Kidney glomerular epithelial cell (primary cell): ENCODE results near the gene GPRIN3.
A peak's percentile ranks its signal among the peaks of the same experiment; 100 is the strongest.
"Not testable (repeated sequence)": the region's sequence is repeated elsewhere in the genome, so short reads cannot be mapped to it uniquely, and the experiment has no call there.

Experiments
- DNase-seq: peaks from one replicate; lab custom pipeline; 2025; lab: John Stamatoyannopoulos, UW

Gene GPRIN3

DNA sequence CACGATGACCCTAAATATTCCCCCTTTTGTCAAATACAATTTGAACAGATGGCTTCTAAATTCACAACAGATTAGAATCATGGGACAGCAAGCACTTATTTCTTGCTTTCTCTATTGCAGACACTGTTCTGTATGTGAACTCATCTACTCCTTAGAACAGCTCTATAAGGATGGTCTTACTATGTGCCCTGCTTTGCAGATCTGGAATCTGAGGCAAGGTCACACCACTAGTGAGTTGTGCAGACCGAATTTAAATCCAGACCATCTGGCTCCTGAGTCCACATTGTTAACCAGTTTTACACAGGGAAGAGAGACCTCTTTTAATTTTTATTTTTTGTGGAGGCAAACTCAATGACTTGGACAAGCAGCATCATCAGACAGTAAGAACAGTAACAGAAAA, 50.2 kb downstream of the GPRIN3 start:
- no peak for DNase-seq

DNA sequence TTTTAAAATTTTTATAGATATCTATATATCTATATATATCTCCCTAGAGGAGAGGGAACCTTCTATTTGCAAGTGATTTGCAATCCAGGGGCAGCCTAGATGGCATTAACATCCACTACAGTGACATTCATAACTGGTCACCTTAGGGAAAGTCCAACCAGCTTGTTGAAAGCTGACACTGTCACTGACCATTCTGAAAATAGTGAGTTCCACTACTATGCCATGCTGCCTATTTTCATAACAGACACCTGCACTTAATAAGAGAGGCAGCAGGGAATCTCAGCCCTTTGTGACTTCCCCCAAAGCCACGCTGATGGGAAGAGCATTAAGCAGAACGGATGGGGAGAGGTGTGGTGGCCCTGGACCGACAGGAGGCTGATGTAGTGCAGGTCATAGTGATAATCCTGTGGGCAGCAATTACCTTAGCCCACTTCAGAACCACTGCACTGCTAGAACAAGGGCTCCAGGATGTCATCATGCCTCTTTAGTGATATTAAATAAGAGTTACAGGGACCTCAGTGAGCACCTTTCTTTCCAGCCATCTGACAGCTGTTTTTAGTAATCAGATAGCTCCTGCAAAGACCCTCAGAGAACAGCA, 51.3 kb downstream of the GPRIN3 start:
- no peak for DNase-seq

GRCh38 chr4:89254847-89255246, 52.8 kb downstream of the GPRIN3 start:
- peak; percentile 10 for DNase-seq

GRCh38 chr4:89254347-89254746, 53.3 kb downstream of the GPRIN3 start:
- not testable (repeated sequence) for DNase-seq

DNA sequence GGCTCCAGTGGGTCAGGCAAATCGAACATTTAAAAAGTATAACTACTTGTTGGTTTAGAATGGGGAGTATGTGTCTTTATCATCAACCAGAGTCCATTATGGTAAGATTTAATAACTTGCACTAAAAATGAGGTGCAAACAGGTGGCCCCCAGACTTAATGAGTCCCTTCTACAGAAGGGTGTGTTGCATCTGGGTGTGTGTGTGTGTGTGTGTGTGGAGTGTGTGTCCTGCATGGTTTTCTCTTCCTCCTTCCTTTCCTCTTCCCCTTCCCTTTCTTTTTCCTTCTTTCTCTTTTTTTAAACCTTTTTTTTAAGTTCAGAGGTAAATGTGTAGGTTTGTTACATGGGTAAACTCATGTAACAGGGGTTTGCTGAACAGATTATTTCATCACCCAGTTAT, 53.7 kb downstream of the GPRIN3 start:
- DNase-seq: no peak

DNA sequence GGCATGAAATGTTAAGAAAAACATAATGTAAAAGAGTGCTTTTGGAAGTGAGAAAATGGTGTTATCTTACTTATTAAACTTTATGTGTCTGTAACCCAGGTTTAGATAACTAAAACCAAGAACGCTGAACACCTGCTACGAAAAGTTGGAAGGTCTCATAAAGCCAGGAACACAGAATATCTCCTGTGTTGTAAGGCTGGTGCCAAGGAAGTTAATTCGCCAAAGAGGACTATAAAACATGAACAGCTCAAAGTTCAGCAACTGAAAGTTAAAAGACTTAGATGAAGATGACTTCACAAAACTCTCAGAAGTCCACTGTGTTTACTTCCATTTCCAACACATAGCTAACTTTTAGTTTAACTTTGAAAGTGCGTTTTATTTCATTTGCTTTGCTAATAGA, 54.3 kb downstream of the GPRIN3 start:
- no peak for DNase-seq

DNA sequence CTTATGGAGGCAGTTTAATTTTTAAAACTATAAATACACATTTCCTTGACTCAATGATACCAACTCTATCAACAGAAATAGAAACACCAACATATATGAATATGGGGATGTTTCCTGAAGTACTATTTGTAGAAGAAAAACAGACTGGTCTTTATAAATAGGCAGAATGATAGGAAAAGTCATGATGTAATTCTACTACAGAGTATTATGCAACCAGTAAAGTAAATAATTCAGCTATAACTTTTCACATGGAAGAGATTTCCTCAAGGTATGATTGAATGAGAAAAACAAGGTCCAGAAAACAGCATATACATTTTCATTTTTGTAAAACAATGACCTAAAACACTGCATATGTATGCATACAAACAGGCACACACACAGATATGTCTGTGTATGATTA, 56.2 kb downstream of the GPRIN3 start:
- no peak for DNase-seq

- no peak for DNase-seq
Observed at GRCh38 chr4:89249716-89250361, 57.8 kb downstream of the GPRIN3 start.

DNA sequence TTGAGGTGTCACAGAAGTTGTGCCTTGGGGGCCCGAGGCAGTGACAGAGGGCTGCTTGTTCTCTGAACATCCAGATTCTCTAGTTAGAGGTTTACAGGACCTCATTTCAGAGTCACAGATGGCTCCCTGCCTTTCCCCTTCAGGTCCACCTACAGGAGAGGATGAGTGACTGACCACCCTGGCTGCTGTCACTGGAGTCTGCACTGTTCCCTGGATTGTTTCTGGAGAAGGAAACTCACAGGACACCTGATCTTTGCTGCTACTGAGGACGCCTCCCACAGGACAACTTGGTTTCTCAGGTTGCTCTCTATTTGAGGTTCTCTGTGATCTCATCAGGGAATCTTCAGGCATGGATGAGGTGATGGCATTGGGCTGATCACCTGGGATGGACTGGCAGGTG, 58.3 kb downstream of the GPRIN3 start:
- no peak for DNase-seq

DNA sequence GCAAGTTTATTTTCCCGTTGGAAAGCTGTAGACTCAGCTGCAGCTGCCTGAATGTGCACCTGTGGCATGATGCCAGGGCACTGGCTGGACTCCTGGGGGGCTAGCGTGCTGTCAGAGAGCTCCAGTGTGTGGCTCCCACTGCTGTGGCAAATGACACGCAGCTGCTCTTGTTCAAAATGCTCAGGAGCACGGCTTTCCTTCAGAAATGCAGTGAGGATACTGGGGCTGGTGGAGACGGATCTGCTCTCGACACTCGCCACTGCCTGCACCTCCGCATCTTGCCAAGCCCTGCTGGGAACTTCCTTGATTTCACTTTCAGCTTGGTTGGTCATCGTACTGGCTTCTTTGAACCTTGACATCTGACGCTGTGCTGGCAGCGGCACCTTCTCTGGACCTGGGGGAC, 58.7 kb downstream of the GPRIN3 start:
- no peak for DNase-seq

DNA sequence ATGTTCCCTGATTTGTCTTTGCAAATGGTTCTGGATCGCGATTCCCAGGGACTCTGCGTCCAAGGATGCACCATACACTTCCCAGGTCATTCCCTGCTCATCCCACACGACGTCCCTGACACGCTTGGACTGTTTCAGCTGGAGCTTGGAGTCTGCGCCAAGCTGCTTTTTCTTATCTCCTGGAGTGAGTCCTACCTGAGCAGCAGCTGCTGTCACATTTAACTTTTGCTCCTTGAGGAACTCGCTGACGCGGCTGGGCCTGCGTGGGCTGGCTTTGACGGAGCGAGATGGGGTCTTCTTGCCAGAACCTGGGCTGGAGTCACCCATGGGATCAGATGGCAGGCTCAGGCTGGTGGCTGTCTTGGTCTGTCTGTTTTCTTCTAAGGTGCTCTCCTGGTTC, 59.6 kb downstream of the GPRIN3 start:
- DNase-seq: no peak

DNA sequence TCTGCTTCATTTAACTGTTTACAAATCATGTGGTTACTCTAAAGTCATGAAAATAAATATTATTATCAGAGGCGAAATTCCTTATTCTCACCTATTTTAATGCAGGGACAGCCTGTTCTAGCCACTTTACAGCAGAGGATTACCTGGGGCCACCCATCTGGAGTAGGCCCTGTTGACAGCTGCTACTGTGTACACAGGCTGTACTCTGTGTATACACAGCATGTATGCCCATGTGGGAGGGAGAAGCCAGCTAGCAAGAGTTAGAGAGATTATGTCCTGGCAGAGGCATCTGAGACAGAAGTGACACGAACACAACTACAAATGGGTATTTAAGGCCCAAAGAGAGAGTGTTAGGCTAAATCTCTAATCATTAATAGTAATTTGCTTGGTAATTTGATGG, 62.1 kb downstream of the GPRIN3 start:
- no peak for DNase-seq

DNA sequence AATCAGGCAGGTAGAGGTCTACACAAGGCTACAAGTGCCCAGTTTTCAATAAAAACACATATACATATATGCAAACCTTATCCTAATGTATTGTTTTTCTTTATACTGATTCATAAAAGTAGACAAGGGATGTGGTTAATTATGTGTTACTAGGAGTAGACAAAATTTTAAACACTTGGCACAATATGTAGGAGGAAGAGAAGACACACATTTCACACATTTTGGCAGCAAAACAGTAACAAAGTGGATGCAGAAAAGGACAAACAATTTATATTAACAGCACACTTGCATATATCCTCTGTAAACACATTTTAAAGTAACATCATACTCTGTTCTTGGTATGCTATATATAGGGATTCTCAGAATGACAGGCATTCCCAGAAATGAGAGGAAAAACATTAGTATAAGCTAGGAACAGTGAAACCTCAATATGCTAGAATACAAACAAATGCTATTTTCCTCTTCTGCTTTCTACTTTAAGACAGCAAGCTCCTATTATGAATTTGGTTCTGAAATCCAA, 63.8 kb downstream of the GPRIN3 start:
- DNase-seq: no peak

- DNase-seq: no peak
Observed at GRCh38 chr4:89242864-89243732, 64.5 kb downstream of the GPRIN3 start.

- DNase-seq: no peak
Observed at GRCh38 chr4:89242216-89242615, 65.4 kb downstream of the GPRIN3 start.

- DNase-seq: no peak
Observed at GRCh38 chr4:89230271-89230670, 77.3 kb downstream of the GPRIN3 start.

GRCh38 chr4:89226665-89227574, 80.7 kb downstream of the GPRIN3 start:
- peak; percentile 44 for DNase-seq

DNA sequence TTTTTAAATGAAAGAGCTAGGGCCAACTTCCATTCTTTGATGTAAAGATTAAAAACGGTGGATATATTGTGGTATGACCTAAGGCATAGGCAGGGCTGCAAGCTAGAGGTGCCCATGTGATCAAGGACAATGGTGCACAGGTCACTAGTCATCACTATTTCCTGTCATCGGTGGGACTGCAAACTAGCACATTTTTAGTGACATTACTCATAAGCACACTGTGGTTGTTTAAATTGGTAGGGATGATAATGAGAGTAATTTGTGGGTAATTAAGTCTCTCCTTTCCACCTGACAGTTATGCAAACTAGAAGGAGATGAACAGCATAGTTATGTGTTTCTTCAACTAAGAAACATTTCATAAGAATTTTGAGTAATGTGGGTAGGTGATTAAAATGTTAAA, 85.4 kb downstream of the GPRIN3 start:
- DNase-seq: no peak

DNA sequence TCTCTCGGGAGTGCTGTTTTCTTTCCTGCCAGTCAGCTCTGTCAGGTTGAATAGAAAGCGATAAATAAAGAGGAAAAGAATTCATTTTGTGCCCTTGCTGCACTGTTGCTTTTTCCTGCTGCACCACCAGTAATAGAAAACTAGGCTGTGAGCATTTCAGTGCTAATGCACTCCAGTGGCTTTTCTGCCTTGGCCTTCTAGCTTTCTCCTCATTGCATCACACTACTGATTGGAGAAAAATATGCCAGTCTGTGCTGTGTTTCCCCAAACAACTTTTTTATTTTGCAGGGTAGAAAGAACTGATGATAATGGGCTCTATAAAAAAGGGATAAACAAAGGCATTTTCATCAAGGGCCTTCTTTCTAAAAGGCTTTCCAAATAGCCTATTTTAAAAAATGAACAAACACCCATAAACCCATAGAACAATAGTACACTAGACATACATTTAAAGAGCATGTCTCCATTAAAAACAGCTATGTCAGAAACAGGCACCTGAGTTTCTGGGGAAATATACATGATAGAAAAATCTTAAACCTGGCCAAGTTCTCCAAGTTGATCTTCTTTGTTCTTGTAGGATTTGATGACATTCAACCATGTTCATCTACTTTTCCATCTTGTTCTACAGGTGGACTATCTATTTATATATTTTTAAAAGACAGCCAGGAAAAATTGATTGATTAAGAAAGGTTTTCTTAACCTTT, 86.3 kb downstream of the GPRIN3 start:
- DNase-seq: no peak

- no peak for DNase-seq
Observed at GRCh38 chr4:89218587-89218986, 89.0 kb downstream of the GPRIN3 start.

DNA sequence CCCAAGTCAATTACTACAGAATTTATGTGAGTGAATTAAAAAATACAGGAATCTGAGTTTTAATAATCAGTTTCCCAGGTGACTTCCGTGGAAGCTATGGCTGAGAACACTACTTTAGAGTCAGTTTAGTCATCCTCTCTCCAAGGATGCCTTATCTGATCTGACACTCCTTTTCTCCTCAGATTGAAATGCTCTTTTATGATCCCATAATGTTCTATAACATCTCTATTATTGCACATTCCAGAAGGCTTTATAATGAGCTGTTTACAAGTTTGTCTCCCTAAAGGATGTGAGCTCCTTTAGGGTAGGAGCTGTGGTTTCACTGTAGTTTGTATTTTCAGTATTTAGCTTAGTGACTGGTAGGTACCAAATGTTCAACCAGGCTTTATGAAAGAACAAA, 90.0 kb downstream of the GPRIN3 start:
- no peak for DNase-seq
